Activated T-helper 17 cell treated with anti-CD3 and anti-CD28 coated beads, Interleukin-2, amount 50 U/mL, for 72 hours (primary cell): ENCODE data around the gene GRIFIN. TPM values are rescaled to one million over a fixed set of nuclear protein-coding genes. Genes with fewer than 3 reads are reported as not detected.
"Not testable (repeated sequence)": the region's sequence is repeated elsewhere in the genome, so short reads cannot be mapped to it uniquely, and the experiment has no call there.

Source experiments
- ATAC-seq: fragments of 150-1000 bp; cut with Tn5 transposase; replicated peaks from 2 replicates; pipeline ENCODE4 v1.10.0; 2021; ENCODE audit warnings: mild to moderate bottlenecking, moderate library complexity
- H3K27ac Mint-ChIP-seq: one replicate; pipeline ENCODE4 v1.8.0; 2022; ENCODE audit warnings: mixed read lengths
- H3K27me3 Mint-ChIP-seq: one replicate; pipeline ENCODE4 v1.8.0; 2022; ENCODE audit warnings: mixed read lengths
- H3K36me3 Mint-ChIP-seq: one replicate; pipeline ENCODE4 v1.8.0; 2022; ENCODE audit warnings: low read depth, mild to moderate bottlenecking, mixed read lengths
- H3K4me1 Mint-ChIP-seq: one replicate; pipeline ENCODE4 v1.8.0; 2022; ENCODE audit warnings: mixed read lengths
- H3K4me3 Mint-ChIP-seq: one replicate; pipeline ENCODE4 v1.8.0; 2022; ENCODE audit warnings: mild to moderate bottlenecking, mixed read lengths
- H3K9me3 Mint-ChIP-seq: one replicate; pipeline ENCODE4 v1.8.0; 2022; ENCODE audit warnings: mixed read lengths
- total RNA-seq, 2 donors: library from RNA; stranded (reverse); gene quantifications; one replicate each; pipeline ENCODE4 v1.2.3, GENCODE V29; 2022

The GRIFIN gene
- total RNA-seq, 2 donors from 2014 or later = not detected

DNA sequence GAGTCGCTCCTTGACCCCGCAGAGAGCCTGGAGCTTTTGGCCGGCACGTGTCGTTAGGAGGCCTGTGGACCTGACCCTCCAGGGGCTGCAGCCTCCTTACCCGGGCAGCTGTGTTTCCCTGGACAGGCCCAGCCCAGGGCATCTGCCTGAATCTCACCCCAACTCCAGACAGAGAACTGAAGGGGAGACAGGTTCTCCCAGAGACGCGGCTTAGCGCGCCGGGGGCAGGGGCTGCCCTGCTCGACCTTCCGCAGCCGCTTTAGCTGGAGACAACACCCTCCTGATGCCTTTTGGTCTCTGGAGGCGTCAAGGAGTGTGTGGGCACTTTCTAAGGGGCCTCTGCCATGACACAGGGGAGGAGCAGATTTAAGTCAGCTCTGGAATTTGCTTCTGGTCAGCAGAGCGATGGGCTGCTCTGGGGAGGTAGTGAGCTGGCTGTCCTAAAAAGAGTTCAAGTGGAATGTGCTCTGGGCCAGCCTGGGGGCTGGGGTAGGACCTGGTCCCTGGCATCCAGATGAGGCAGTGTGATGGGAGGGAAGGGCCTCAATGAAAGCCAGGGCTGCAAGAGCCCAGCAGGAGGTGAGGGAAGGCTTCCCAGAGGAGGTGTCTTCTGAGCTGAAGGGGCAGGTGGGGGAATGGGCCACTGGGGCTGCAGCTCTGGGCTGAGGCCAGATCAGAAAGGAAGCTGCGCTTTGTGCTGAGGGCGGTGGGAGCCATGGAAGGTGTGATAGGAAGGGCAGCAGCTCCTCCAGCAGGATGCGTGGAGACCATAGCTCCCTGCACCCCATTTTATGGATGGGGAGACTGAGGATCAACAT is 5.8 kb downstream of the GRIFIN start:
- H3K27me3 Mint-ChIP-seq = peaks cover 3% of the 10 kb centered on the region
- no peak overlapping the region for H3K4me3 Mint-ChIP-seq
- no peak overlapping the region for H3K27ac Mint-ChIP-seq
- no peak for ATAC-seq
- peaks cover 5% of the 10 kb centered on the region for H3K4me1 Mint-ChIP-seq
- H3K9me3 Mint-ChIP-seq = no peaks in the 10 kb centered on the region
- H3K36me3 Mint-ChIP-seq = no peaks in the 10 kb centered on the region

DNA sequence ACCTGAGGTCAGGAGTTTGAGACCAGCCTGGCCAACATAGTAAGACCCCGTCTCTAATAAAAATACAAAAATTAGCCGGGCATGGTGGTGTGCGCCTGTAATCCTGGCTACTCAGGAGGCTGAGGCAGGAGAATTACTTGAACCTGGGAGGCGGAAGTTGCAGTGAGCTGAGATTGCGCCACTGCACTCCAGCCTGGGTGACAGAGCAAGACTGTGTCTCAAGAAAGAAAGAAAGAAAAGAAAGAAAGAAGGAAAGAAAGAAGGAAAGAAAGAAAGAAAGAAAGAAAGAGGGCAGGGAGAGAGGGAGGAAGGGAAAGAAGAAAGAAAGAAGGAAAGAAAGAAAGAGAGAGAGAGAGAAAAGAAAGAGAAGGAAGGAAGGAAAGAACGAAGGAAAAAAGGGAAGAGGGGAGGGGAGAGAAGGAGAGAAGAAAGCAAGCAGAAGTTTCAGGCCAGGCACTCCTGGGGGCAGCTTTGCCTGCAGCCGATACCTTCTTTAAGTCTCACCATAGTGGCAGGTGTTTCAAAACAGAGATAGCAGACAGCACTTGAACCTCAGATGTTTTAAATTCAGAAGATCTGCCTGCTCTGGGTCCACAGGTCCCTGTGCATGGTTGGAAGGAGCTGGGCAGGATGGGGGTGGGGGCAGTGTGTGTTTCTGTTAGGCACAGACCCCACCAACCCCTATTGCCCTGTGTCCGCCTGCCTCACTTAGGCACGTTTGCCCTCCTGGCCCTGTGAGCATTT is 6.6 kb downstream of the GRIFIN start:
- not testable (repeated sequence) for H3K4me3 Mint-ChIP-seq, H3K27ac Mint-ChIP-seq, ATAC-seq, H3K27me3 Mint-ChIP-seq, H3K36me3 Mint-ChIP-seq, H3K9me3 Mint-ChIP-seq, H3K4me1 Mint-ChIP-seq

DNA sequence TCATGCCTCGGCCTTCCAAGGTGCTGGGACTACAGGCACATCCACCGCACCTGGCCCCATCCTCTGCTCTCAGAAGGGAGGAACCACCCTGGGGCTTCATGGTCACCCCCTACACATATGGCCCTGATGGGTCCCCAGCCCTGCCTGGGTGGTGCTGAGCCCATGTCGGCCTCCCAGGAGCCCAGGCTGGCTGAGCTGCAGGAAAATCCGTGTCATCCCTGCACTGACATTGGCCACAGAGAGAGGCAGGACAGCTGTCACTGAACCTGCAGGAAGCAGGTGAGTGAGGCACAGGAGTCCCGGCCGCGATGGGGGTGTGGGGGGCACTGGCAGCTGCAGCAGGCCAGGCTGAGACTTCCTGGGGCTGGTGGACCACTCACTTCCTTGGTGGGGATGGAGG is 8.0 kb downstream of the GRIFIN start:
- ATAC-seq = no peak
- Mint-ChIP-seq H3K4me3 (no peak overlapping the region), H3K9me3 (no peaks in the 10 kb centered on the region), H3K36me3 (no peaks in the 10 kb centered on the region), H3K4me1 (peaks cover 5% of the 10 kb centered on the region), H3K27me3 (peaks cover 3% of the 10 kb centered on the region), H3K27ac (no peak overlapping the region)

DNA sequence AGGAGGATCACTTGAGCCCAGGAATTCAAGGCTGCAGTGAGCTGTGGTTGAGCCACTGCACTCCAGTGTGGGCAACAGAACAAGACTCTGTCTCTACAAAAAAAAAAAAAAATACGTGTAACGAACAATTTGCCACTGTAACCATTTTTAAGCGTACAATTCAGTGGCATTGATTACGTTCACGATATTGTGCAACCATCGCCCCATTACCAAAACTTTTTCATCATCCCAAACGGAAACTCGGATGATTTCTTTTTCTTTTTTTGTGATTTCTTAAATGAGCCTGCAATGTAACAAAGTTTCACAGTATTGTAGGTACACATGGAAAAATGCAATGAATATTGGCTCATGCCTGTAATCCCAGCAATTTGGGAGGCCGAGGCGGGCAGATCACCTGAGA is 9.5 kb downstream of the GRIFIN start:
- H3K4me3 Mint-ChIP-seq = no peak overlapping the region
- peaks cover 3% of the 10 kb centered on the region for H3K27me3 Mint-ChIP-seq
- peaks cover 5% of the 10 kb centered on the region for H3K4me1 Mint-ChIP-seq
- no peaks in the 10 kb centered on the region for H3K9me3 Mint-ChIP-seq
- no peaks in the 10 kb centered on the region for H3K36me3 Mint-ChIP-seq
- ATAC-seq = no peak
- no peak overlapping the region for H3K27ac Mint-ChIP-seq

DNA sequence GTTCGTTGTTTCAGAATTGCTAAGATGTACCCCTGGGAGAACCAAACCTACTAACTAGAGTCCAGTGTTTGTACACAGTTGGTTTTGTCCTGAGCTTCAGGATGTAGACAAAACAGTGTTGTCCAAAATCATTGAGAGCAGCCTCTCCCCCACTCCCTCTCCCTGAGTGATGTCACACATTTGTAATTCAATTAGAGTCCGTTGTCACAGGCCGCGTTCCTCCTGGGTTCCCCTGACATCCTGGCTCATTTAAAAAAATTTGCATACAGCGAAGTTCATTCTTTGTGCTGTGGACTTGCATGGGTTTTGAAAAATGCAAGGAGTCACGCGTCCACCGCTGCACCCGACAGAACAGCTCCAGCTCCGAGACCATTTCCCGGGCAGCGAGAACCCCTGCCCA is 10.3 kb downstream of the GRIFIN start:
- Mint-ChIP-seq H3K27ac (no peak overlapping the region), H3K4me1 (peaks cover 5% of the 10 kb centered on the region), H3K4me3 (no peak overlapping the region), H3K9me3 (no peaks in the 10 kb centered on the region), H3K36me3 (no peaks in the 10 kb centered on the region), H3K27me3 (peaks cover 3% of the 10 kb centered on the region)
- ATAC-seq = no peak

DNA sequence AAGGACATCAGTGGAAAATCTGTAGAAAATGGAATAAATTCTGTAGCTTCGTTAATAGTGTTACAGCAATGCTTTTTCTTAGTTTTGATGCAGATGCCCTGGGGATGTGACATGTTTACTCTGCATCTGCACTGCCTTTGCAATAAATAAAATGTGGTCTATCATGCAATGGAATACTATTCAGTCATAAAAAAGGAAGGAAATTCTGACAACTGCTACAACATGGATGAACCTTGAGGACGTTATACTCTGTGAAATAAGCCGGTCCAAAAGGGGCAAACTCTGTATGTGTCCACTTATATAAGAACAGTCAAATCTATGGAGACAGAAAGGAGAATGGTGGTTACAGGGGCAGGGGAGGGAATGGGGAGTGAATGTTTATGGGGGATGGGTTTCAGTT is 13.5 kb downstream of the GRIFIN start:
- H3K9me3 Mint-ChIP-seq = no peaks in the 10 kb centered on the region
- H3K4me3 Mint-ChIP-seq = no peak overlapping the region
- ATAC-seq = no peak
- no peaks in the 10 kb centered on the region for H3K36me3 Mint-ChIP-seq
- H3K27ac Mint-ChIP-seq = no peak overlapping the region
- H3K27me3 Mint-ChIP-seq = no peaks in the 10 kb centered on the region
- H3K4me1 Mint-ChIP-seq = no peaks in the 10 kb centered on the region

DNA sequence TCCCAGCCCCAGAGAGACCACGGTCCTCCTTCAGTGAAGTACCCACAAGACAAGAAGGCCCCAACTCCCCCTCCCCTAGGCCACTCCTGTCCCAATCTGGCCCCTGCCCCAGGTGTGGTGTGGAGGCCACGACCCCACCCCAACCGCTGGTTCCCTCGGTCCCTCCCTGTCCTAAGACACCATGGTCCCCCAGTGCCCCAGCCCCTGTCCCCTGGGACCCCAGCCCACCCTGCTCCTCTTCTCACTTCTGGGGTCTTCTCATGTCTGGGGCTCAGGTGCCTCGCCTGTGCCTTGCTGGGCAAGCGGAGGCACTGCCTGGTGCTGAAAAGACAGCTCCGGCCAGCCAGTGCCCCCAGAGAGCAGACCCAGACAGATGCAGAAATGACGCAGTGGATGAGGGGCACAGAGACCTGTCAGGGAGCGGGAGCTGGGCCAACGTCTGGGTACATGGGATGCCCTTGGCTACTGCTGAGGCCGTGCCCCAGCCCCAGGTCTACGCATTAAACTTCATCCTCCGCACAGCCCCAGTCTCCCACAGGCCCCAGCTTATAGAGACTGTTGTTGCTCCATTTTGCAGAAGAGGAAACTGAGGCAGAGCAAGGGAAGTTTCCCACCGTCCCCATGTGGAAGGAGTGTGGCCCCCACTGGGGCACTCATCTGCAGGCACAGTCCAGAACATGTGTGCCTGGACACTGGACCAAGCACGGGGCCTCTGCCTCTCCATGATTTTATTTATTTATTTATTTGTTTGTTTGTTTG is 14.8 kb downstream of the GRIFIN start:
- no peaks in the 10 kb centered on the region for H3K27me3 Mint-ChIP-seq
- H3K9me3 Mint-ChIP-seq = no peaks in the 10 kb centered on the region
- H3K36me3 Mint-ChIP-seq = no peaks in the 10 kb centered on the region
- H3K27ac Mint-ChIP-seq = no peak overlapping the region
- no peaks in the 10 kb centered on the region for H3K4me1 Mint-ChIP-seq
- no peak overlapping the region for H3K4me3 Mint-ChIP-seq
- no peak for ATAC-seq

DNA sequence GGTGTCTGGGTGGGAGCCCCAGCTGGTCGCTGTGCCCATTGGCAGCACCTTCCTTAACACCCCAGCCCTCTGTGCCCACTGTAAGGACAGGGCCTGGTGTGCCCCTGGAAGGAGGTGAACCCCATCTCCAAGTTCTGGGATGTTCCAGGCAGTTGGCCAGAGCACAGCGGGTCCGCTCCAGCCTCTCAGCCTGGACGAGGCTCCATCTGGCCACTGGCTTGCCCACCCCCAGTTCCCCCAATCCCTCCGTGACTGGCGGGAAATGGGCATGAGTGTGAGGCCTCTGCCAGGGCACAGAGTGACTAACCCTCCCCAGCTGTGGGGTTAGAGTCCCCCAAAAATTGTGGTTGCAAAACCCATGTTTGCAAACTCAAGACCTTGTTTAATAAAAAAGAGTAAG is 15.6 kb downstream of the GRIFIN start:
- Mint-ChIP-seq H3K9me3 (no peaks in the 10 kb centered on the region), H3K27me3 (no peaks in the 10 kb centered on the region), H3K36me3 (no peaks in the 10 kb centered on the region), H3K27ac (no peak overlapping the region), H3K4me3 (no peak overlapping the region), H3K4me1 (no peaks in the 10 kb centered on the region)
- no peak for ATAC-seq

DNA sequence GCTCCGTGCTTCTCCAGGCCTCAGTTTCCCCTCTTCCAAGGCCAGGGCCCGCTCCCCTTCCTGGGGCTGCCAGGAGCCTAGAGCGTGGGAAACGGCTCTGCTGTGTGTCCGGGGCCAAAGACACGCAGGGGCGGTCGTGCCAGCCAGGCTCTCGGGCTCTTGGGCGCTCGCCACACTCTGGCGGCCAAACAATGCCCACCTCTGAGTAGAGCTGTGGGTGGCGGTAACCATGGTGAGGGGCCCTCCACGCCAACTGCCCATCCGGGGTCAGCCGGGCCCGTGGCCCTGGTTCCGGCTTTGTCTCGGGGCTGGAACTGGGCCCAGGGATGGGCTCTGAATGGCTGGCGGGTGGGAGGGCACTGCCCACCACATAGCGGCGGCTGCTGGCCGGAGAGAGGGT is 16.0 kb downstream of the GRIFIN start:
- H3K4me3 Mint-ChIP-seq = no peak overlapping the region
- H3K9me3 Mint-ChIP-seq = no peaks in the 10 kb centered on the region
- no peak for ATAC-seq
- no peaks in the 10 kb centered on the region for H3K27me3 Mint-ChIP-seq
- H3K36me3 Mint-ChIP-seq = no peaks in the 10 kb centered on the region
- H3K4me1 Mint-ChIP-seq = no peaks in the 10 kb centered on the region
- no peak overlapping the region for H3K27ac Mint-ChIP-seq

DNA sequence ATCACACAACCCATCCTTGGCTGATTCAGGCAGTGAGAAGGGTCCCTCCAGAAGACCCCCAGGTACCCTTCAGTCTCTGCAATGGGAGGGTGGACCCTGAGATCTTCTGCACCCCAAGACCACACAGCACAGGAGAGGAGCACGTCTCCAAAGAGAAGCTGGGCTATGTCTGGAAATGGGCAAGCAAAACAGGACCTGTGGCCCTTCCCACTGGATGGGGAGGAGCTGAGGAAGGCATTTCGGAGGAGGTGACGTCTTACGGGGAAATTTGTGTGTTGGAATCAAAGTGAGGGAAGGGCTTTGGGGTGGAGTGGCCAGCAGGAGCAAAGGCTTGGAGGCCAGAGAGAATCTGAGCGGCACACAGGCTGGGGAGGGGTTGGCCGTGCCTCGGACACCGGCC is 16.5 kb downstream of the GRIFIN start:
- Mint-ChIP-seq H3K27me3 (no peaks in the 10 kb centered on the region), H3K4me3 (no peak overlapping the region), H3K36me3 (no peaks in the 10 kb centered on the region), H3K27ac (no peak overlapping the region), H3K4me1 (no peaks in the 10 kb centered on the region), H3K9me3 (no peaks in the 10 kb centered on the region)
- ATAC-seq = no peak

DNA sequence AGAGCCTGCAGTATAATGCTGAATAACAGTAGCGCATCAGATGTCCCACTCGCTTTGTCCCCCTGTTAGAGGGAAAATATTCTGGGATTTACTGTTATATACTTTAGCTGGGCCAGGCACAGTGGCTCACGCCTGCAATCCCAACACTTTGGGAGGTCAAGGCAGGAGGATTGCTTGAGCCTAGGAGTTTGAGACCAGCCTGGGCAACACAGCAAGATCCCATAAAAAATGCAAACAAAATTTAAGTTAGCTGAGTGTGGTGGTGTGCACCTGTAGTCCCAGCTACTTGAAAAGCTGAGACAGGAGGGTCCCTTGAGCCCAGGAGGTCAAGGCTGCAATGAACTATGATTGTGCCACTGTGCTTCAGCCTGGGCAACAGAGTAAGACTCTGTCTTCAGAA is 22.3 kb downstream of the GRIFIN start:
- H3K36me3 Mint-ChIP-seq, ATAC-seq, H3K27ac Mint-ChIP-seq, H3K27me3 Mint-ChIP-seq, H3K4me3 Mint-ChIP-seq, H3K4me1 Mint-ChIP-seq, H3K9me3 Mint-ChIP-seq: not testable (repeated sequence)

DNA sequence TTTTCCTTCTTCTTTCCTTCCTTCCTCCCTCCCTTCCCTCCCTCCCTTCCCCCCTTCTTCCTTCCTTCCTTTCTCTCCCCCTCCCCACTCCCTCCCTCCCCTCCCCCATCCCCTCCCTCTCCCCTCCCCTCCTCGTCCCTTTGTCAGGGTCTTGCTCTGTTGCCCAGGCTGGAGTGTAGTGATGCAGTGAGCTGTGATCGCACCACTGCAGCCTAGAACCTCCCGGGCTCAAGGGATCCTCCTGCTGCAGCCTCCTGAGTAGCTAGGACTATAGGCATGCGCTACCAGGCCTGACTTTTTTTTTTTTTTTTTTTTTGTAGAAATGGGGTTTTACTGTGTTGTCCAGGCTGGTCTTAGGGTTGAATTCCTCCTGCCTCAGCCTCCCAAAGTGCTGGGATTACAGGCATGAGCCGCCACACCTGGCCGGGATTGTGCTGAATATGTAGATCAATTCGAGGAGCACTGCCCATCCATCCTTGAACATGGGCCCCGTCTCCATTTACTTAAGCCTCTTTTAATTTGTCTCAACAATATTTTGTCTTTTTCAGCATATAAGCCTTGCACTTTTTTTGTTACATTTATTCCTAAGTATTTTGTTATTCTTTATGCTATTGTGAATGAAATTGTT is 23.4 kb downstream of the GRIFIN start:
- no peaks in the 10 kb centered on the region for H3K27me3 Mint-ChIP-seq
- H3K27ac Mint-ChIP-seq = no peak overlapping the region
- H3K4me1 Mint-ChIP-seq = no peaks in the 10 kb centered on the region
- H3K36me3 Mint-ChIP-seq = no peaks in the 10 kb centered on the region
- H3K4me3 Mint-ChIP-seq = no peak overlapping the region
- H3K9me3 Mint-ChIP-seq = no peaks in the 10 kb centered on the region
- ATAC-seq = no peak

DNA sequence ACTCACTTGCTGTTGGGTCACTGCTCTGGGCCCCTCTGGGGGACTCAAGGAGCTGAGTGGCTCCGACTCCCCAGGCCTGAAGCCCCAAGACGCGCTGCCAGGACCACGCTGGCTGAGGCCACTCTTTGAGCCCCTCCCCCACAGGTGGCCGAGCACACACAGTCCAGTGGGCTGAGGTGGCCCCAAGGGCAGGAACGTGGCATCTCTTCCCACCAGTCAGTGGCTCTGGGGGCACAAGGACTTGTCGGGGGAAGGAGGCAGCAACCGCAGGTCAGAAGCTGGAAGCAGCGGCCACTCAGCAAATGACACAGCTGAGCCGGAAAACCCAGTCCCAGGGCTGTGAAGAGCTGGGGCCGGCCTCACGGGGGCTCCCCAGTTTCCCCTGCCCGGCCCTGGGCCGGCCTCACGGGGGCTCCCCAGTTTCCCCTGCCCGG is 24.1 kb downstream of the GRIFIN start:
- no peaks in the 10 kb centered on the region for H3K4me1 Mint-ChIP-seq

More for the DNA sequence above, 24.1 kb downstream of the GRIFIN start:
- H3K9me3 Mint-ChIP-seq = no peaks in the 10 kb centered on the region
- peak; percentile 42 for ATAC-seq
- H3K27me3 Mint-ChIP-seq = no peaks in the 10 kb centered on the region
- no peak overlapping the region for H3K27ac Mint-ChIP-seq
- H3K36me3 Mint-ChIP-seq = no peaks in the 10 kb centered on the region
- peak overlapping the region; percentile 64 for H3K4me3 Mint-ChIP-seq
